GM18505 (cell line): ENCODE measurements around the gene LMAN2.

ENCODE experiments used
- ATAC-seq: cut with Tn5 transposase; IDR thresholded peaks from one replicate; pipeline ENCODE4 v1.9.1; 2021; ENCODE audit not compliant: unreplicated experiment
- POLR2A ChIP-seq: IDR thresholded peaks from 4 replicates; pipeline ENCODE4 v1.6.1; 2011; ENCODE audit warnings: borderline replicate concordance; ENCODE audit not compliant: insufficient read depth, insufficient read length; ENCODE audit errors: extremely low read depth

The LMAN2 gene

DNA sequence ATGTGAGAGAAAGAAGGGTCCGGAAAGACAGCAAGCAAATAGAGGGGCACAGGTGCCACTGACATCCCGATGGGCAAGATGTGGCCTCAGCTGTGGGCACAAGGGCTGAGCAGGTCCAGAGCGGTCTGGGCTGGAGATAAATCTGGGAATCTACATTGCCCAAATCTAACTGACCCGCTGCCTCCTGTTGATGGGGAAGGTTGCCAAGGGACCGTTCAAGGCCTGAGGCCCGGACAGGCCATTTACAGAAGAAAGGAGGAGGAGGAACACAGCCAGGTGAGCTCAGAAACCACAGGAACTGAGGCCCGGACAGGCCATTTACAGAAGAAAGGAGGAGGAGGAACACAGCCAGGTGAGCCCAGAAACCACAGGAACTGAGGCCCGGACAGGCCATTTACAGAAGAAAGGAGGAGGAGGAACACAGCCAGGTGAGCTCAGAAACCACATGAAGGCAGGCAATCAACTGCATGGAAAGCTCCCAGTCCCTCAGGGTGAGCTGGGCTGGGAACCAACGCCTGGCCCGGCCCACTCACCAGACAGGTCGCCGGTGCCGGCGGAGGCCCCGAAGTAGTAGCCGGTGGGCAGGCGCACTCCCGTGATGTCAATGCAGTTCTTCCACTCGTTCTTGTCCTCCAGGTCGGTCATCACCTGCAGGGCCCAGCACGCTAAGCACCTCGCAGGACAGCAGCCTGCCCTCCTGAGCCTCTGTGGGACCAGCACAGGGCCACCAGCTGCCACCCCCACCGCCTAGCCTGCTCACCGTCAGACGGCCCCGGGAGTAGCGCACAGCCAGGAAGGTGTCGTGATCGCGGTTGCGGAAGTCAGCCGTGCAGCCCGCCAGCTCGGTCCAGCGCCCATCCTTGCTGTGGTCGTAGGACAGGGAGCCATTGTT is 14.6 kb downstream of the LMAN2 start:
- ATAC-seq, result no peak
- no peak for TF ChIP-seq POLR2A

DNA sequence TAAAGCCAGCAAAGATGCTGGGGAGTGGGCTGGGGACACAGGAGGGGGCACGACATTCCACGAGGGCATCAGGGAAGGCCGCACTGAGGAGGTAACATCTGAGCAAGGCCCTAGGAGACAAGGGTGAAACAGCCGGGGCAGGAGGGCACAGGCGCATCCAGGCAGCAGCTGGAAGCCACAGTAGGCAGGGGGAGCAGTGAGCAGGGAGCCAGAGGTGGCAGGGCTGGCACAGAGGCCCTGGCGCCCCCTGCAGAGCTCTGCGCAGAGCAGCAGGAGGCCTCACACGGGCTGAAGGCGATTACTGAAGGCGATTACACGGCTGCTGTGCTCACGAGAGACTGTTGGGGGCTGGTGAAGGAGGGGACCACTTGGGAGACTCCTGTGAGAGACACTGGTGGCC is 15.4 kb downstream of the LMAN2 start:
- no peak for TF ChIP-seq POLR2A
- no peak for ATAC-seq

DNA sequence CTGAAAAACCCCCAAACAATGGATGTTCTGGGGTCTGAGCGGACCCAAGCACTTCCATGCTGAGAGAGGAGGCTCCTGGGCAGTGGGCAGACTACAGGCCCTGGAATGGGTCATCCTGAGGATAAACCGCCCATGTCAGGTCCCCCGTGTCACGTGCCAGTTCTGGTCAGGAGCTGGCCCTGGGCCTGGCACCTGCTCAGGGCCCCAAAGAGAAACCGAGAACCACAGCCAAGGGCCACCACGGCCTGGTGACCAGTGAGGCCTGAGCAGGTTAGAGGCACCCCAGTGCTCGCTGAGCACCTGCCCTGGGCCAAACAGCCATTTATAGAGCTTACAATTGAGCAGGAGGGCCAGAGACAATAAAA is 15.8 kb downstream of the LMAN2 start:
- no peak for ATAC-seq
- TF ChIP-seq POLR2A, result no peak

DNA sequence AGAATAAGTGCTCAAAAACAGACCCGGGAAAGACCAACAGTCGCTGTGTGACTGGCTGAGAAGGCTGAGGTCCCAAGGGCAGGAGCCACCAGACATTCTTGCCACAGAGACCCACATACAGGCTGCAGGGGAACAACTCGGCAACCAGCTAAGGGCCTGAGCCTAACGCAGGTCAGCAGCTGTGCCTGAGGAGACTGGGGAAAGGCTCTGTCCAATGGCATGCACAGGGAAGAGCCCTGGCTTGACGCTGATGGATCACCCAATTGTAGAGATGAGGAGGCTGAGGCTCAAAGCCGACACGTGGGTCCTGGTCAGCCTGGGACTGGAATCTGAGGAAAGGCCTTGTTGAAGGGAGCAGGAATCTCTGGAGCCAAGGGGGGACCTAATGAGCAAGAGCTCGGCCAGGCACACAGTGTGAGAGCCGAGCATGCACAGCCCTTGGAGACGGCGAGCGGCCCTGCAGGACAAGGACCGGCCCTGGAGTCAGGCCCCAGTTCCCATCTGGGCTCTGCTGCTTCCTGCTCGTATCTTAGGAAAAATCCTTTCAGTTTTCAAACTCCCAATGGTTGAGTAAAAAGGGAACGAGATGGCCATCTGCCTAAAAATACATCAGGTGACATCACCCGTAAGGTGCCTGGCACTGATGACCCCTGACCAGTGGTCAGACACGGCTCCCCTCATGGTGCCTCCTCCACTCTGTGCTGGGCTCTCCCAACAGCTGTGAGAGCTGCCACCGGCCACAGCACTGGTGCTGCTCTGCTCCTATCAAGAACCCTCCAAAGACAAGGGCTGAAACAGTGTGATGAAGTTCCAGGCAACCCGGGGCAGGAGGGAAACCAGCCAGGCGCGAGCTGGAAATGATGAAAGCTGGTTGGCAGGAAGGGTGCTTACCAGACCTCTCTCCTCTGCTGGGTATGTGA is 16.4 kb downstream of the LMAN2 start:
- no peak for ATAC-seq
- TF ChIP-seq POLR2A, result no peak

DNA sequence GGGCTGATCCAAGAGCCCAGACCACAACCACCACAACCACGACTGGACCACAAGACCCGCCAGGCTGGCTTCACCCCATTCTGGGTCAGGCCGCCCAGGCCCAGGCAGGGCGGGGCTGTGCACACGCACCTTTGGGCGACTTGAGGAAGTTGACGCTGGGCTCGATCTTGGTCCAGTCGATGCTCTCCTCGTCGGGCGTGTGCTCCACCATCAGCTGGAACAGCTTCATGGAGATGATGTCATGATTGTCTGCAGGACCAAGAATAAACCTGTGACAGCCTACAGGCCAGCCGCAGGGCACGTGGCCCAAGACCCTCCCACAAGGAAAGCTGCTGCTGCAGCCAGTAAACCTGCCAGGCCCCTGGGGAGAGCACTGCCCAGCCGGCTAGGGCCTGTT is 17.3 kb downstream of the LMAN2 start:
- ATAC-seq, result no peak
- TF ChIP-seq POLR2A, result no peak

DNA sequence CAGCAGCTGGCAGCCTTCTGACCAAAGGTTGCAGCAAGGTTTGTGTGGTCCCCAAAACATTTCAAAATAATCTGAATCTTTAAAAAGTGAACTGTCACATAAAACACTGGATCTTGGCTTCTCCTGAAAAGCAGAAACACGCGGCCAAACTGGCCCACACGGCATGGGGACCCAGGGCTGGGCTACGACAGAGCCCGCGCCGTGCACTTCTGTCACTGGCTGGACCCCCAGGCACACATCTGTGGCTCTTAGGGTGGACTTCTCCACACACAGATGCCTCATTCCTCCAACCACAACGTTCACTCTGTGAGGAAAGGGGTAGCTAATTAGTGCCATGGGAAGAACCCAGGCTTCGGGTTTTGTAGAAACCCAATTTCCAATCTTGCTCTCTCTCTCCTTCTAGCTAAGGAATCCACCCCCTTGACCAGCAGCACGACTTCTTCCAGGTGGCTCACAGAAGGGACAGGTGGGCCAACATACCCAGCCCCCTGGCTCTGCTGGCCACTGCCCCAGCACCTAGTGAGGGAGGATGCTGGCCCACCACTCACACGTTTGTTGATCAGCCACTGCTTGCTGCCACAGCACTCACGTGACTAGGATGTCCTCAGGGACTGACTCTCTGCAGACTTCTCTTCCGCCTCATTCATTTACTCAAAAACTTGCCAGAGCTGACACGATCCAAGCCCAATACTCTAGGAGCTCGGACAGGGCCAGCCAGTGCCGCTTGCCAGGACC is 17.9 kb downstream of the LMAN2 start:
- no peak for ATAC-seq
- TF ChIP-seq POLR2A, result no peak

DNA sequence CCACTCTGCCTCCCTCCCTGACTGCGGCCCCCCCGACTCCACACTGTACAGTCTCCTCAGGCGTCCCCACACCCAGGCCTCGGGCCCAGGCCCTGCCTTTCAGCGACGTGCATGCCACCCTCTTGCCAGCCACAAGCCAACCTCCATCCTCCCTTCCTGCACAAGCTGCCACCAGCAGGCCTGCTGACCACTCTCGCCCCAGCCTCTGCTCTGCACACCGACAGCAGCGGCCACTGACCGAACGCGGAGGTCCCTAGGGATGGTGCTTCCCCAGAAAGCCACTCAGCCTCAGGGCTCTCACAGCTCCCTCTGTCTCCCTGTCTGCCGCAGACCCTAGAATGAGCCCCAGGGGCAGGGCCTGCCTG is 18.6 kb downstream of the LMAN2 start:
- no peak for TF ChIP-seq POLR2A
- ATAC-seq, result no peak

DNA sequence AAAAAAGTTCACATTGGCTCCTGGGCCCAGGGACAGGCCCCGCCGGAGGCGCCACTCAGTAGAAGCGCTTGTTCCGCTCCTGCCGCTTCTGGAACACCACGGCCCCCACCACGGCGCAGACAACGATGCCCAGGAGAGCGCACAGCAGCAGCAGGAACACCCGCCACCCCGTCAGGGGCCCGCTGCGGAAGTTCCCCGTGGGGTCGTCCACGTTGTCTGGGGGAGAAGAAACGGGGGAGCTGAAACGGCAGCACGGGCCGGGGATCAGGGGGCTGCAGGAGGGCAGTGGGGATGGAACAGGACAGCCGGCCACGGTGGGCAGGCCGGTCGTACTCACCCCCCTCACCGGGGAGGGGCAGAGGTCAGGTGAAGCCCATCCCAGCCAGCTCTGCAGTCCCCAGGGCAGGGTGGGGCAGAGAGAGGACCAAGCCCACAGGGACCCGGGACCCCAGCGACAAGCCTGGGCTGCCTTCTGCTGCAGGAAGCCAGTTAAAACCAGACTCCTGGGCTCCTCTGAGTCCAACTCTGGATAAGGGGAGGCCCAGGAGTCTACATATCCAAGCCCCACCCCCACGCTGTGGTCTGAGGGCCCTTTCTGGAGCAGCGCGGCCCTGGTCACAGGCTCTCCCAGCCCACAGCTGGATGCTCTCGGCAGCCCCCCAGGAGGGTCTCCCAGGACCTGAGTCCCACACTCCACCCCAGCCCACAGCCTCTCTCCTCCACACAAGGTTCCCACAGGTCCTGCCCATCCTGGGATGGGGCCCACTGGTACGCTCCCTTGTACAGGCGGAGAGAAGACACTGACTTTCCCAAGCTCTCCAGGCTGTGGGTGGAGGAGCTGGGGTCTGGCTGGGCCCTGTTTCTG is 19.2 kb downstream of the LMAN2 start:
- ATAC-seq, result no peak
- no peak for TF ChIP-seq POLR2A

DNA sequence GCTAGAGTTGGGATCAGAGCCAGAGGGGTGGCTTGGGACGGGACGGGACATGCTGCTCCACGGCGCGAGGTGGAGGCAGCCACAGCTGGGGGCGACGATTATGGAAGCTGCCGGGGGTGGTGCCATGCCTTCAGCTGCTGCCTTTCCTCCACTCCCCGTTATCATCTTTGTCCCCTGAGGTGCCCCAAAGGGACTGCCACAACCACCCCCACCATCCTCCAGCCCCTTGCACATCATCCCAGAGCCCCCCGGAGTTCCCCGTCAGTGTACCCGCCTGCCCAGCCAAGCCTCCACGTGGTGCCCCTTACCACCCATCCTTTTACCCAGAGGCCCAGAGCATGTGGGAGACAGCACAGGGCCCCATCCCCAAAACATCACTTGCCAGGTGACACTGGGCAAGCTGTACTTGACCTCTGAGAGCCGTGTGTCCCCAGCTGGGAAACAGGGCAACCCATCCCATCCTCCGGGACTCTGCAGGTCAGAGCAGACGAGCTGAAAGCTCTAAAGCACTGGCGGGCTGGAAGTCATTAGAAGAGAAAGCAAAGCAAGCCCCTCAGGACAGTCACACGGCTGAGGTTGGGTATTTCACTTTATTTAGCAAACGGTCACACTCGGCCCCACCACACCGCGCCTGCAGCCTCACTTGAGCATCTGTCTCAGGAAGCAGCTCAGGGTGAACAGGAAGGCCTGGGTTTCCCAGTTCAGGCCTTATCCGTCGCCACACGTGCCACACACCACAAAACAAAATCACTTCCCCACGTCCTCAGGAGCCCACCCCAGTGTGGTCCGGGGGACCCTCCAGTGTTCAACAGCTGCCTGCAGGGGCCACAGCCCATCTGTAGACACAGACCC is 20.3 kb downstream of the LMAN2 start:
- no peak for ATAC-seq
- no peak for TF ChIP-seq POLR2A

DNA sequence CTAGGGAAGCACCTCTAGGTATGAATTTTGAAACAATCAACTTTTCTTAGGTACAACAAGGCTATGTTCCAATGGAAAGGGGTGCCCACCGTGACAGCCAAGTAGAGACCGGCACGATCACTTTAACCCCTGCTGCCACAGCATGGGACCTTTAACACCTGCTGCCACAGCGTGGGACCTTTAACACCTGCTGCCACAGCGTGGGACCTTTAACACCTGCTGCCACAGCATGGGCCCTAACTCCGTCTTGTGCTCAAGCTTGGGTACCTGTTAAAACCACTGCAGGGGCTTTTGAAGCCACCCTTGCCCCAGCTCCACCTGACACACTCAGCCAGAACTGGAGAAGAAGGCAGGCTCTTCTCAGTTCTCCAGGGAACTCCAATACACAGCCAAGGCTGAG is 21.6 kb downstream of the LMAN2 start:
- ATAC-seq, result no peak
- TF ChIP-seq POLR2A, result no peak

DNA sequence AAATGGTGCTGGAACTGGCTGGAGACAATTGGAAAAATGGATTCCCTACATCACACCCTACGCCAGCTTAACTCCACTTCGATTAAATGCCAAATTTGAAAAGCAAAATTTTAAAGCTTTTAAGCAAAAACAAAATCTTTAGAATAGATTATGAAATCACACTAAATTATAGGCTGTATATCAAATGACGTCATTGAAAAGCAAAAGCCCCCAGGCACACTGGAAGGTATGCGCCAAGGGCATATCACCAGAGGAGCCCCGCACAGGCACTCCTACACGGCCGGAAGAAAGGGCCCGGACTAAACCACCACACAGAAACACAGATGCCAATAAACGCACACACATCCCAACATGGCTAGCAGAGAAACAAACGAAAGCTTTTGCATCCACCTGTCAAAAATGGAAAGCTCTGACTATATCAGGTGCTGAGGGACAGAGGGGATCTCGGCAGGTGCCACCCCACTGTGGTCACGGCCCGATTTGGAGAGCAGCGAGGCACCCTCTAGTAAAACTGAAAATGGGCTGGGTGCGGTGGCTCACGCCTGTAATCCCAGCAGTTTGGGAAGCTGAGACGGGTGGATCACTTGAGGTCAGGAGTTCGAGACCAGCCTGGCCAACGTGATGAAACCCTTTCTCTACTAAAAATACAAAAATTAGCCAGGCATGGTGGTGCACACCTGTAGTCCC is 22.8 kb downstream of the LMAN2 start:
- no peak for TF ChIP-seq POLR2A
- no peak for ATAC-seq
